ENCODE results near the gene EEF1AKMT4.
A peak's percentile ranks its signal among the peaks of the same experiment; 100 is the strongest.

EEF1AKMT4 gene

GRCh38 chr3:184290331-184290730 lies 40.9 kb downstream of the EEF1AKMT4 start:
- DNase-seq = peak in 2 of 10 donors; percentile 45 to 54
- intact Hi-C loops (cut with DNase I) = no loop called here

GRCh38 chr3:184291044-184291737 lies 41.7 kb downstream of the EEF1AKMT4 start:
- intact Hi-C loops (cut with DNase I) = no loop called here
- DNase-seq = peak in 2 of 10 donors; percentile 54 to 65

- intact Hi-C loops (cut with DNase I) = no loop called here
- DNase-seq = peak in 2 of 10 donors; percentile 57 to 65
Measured at GRCh38 chr3:184291738-184292445, 42.4 kb downstream of the EEF1AKMT4 start.

GRCh38 chr3:184295771-184296170 lies 46.3 kb downstream of the EEF1AKMT4 start:
- peak in 2 of 10 donors; percentile 5 to 21 for DNase-seq
- intact Hi-C loops (cut with DNase I) = loop anchor here (5.0 kb wide), 1 partner anchor 108 kb away; the partner anchor contains the start of gene ABCF3

- intact Hi-C loops (cut with DNase I) = loop anchor here (5.0 kb wide), 1 partner anchor 109 kb away; the partner anchor contains the start of gene ABCF3
- DNase-seq = peak in 2 of 10 donors; percentile 11 to 36
Measured at GRCh38 chr3:184296616-184297015, 47.1 kb downstream of the EEF1AKMT4 start.

GRCh38 chr3:184298759-184299487 lies 49.5 kb downstream of the EEF1AKMT4 start, which contains the start of gene PSMD2:
TSS of gene PSMD2 (plus strand) at chr3:184299241. CDS start at chr3:184299267, 26 bp downstream.
- intact Hi-C loops (cut with DNase I) = loop anchor here (2.0 to 5.0 kb wide), 2 partner anchors 16 to 112 kb away; partner anchors contain the start of genes ABCF3 and EIF4G1
- DNase-seq = peak; percentile 96 to 100 (median 98)

GRCh38 chr3:184299488-184300377 lies 50.3 kb downstream of the EEF1AKMT4 start:
- intact Hi-C loops (cut with DNase I) = loop anchor here (2.0 to 5.0 kb wide), 2 partner anchors 15 to 112 kb away; partner anchors contain the start of genes ABCF3 and EIF4G1
- DNase-seq = peak in 2 of 10 donors; percentile 1 to 15

GRCh38 chr3:184300378-184300720 lies 50.9 kb downstream of the EEF1AKMT4 start:
- no peak for DNase-seq
- intact Hi-C loops (cut with DNase I) = no loop called here

- intact Hi-C loops (cut with DNase I) = no loop called here
- peak in 1 of 10 donors; percentile 13 for DNase-seq
Measured at GRCh38 chr3:184305577-184305976, 56.1 kb downstream of the EEF1AKMT4 start.

GRCh38 chr3:184306341-184306972 lies 57.0 kb downstream of the EEF1AKMT4 start:
- peak in 1 of 10 donors; percentile 8 for DNase-seq
- intact Hi-C loops (cut with DNase I) = no loop called here

GRCh38 chr3:184307915-184308314 lies 58.4 kb downstream of the EEF1AKMT4 start:
- DNase-seq = peak in 2 of 10 donors; percentile 4 to 24
- intact Hi-C loops (cut with DNase I) = no loop called here
